D721Med (cell line): Measurements from ENCODE around the gene IKZF2.

Source experiments
- DNase-seq: peaks from one replicate; pipeline ENCODE4 v3.0.0; 2011; ENCODE audit warnings: low spot score; ENCODE audit not compliant: insufficient read length
- FAIRE-seq: peaks from 2 replicates; lab custom pipeline; 2011; peaks lifted over from hg19 to GRCh38; lab: Jason Lieb, UNC
- CTCF ChIP-seq: IDR thresholded peaks from 2 replicates; pipeline ENCODE4 v1.5.1; 2012; ENCODE audit warnings: mild to moderate bottlenecking, control low read depth; ENCODE audit not compliant: insufficient read depth; ENCODE audit errors: missing control alignments

IKZF2 gene

GRCh38 chr2:213004197-213004821 is 147.1 kb downstream of the IKZF2 start:
- no peak for DNase-seq
- FAIRE-seq: no peak
- TF ChIP-seq CTCF: no peak

- no peak for TF ChIP-seq CTCF
- DNase-seq: no peak
- peak; percentile 38 for FAIRE-seq
Observed at GRCh38 chr2:213002383-213002782, 149.0 kb downstream of the IKZF2 start.

GRCh38 chr2:213001297-213001910 is 150.0 kb downstream of the IKZF2 start:
- DNase-seq (no peak), FAIRE-seq (no peak)
- TF ChIP-seq CTCF: no peak

GRCh38 chr2:212998626-212999359 is 152.6 kb downstream of the IKZF2 start:
- FAIRE-seq (no peak), DNase-seq (no peak)
- TF ChIP-seq CTCF: no peak

- no peak for TF ChIP-seq CTCF
- DNase-seq: no peak
- no peak for FAIRE-seq
Observed at GRCh38 chr2:212997526-212998020, 153.8 kb downstream of the IKZF2 start.

GRCh38 chr2:212995920-212996319 is 155.5 kb downstream of the IKZF2 start:
- no peak for TF ChIP-seq CTCF
- FAIRE-seq: no peak
- no peak for DNase-seq
